Stomach (tissue), 4 donors: ENCODE measurements around the gene CLSTN1.
A peak's percentile ranks its signal among the peaks of the same experiment; 100 is the strongest.

ENCODE experiments used
- POLR2A ChIP-seq, 4 donors: fragments of 450-650 bp; IDR thresholded peaks; one replicate each; pipeline ENCODE4 v1.6.1; 2016; ENCODE audit warnings: antibody characterized with exemption in 4 of 4, control low read depth in 2 of 4, mild to moderate bottlenecking in 1 of 4, moderate library complexity in 1 of 4
- POLR2AphosphoS5 ChIP-seq, 3 donors: sonication (generic); formaldehyde crosslinking; IDR thresholded peaks; one replicate each; pipeline ENCODE4 v1.6.1; 2016; ENCODE audit warnings: antibody characterized with exemption in 3 of 3
- TF ChIP-seq, protein P1 (sequence below), 7 experiments: fragments of 450-650 bp in 4 of 7; fragments of 200-600 bp in 3 of 7; sonication (generic) in 3 of 7; IDR thresholded peaks; one replicate each; pipeline ENCODE4 v1.5.1; 2016 to 2019; ENCODE audit warnings: antibody characterized with exemption in 7 of 7, control low read depth in 2 of 7, mild to moderate bottlenecking in 1 of 7

DNA sequence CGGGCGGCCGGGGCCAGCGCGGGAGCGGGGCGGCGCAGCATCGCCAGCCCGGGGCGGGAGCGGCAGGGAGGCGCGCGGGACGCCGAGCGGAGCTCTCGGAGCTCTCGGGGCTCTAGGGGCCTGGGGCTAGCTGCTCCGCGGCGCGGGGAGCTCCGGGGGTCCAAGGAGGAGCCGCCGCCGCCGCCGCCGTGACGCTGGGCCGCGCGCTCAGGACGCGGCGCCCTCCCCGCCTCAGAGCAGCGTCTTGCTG is 147 bp downstream of the CLSTN1 start:
- TF ChIP-seq POLR2A (IDR thresholded peaks at IDR 0.05) (no peak), POLR2AphosphoS5 (IDR thresholded peaks at IDR 0.05) (peak in 1 of 3 donors; percentile 59)
- TF ChIP-seq, protein P1, sequence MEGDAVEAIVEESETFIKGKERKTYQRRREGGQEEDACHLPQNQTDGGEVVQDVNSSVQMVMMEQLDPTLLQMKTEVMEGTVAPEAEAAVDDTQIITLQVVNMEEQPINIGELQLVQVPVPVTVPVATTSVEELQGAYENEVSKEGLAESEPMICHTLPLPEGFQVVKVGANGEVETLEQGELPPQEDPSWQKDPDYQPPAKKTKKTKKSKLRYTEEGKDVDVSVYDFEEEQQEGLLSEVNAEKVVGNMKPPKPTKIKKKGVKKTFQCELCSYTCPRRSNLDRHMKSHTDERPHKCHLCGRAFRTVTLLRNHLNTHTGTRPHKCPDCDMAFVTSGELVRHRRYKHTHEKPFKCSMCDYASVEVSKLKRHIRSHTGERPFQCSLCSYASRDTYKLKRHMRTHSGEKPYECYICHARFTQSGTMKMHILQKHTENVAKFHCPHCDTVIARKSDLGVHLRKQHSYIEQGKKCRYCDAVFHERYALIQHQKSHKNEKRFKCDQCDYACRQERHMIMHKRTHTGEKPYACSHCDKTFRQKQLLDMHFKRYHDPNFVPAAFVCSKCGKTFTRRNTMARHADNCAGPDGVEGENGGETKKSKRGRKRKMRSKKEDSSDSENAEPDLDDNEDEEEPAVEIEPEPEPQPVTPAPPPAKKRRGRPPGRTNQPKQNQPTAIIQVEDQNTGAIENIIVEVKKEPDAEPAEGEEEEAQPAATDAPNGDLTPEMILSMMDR (IDR thresholded peaks at IDR 0.05): no peak
